ENCODE results near the gene HDAC4.

Gene HDAC4

GRCh38 chr2:239212121-239212928, 188.5 kb downstream of the HDAC4 start:
- DNase-seq (ENCODE audit: low spot score), result no peak
- in situ Hi-C loops (cut with MboI; ENCODE audit: low sequenced_read_pairs, unreplicated experiment), result no loop called here
- no peak for TF ChIP-seq CTCF (IDR thresholded peaks at IDR 0.05; ENCODE audit: borderline replicate concordance, control extremely low read depth, extremely low read depth, insufficient read depth, missing control alignments)

DNA sequence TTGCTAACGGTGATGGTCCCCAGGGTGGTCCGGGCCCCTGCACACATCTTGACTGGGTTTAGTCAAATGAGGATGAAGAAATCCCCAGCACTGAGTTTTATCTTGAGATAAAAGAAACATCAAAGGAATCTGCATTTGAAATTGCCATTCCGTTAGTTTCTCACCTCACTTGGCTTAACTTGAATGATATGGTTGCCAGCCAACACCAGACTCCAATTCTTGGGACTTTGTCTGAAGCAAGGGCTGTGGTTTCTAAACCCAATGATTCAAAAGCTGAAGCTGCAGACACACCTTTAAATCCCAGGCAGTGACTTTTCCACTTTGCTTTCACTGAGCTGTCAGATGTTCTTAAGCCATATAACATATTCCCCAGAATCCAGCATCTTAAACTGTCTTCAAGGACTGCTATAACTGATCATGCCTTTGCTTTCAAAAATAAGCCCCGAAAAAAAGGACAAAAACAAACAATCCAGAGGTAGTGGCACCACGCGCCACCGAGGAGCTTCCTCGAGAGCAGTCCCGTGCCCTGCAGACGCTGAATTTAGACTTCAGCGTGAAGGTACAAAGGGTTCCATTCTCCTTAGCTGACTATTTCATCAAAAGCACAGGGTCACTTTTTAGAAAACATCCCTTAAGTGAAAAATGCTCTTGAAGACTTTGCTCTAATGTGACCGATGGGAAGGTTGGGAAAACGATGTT, 189.3 kb downstream of the HDAC4 start:
- in situ Hi-C loops (cut with MboI; ENCODE audit: low sequenced_read_pairs, unreplicated experiment), result no loop called here
- no peak for DNase-seq (ENCODE audit: low spot score)
- no peak for TF ChIP-seq CTCF (IDR thresholded peaks at IDR 0.05; ENCODE audit: borderline replicate concordance, control extremely low read depth, extremely low read depth, insufficient read depth, missing control alignments)

DNA sequence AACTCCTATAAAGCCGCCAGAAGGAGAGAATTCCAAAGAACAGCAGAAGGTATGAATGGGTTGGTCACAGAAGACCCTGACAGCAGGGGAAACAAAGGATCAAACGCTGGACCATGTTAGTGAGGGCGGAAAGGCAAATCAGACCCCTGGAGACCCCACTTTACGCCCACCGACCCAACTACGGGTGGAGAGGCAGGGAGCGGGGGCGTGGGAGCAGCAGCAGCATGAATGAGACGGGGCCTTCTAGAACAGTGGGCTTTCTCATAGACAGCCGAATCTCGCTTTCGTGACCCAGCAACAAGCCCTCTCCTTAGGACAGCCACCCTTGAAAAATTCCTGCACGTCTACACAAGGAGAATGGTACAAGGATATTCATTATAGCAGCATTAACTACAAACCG, 191.0 kb downstream of the HDAC4 start:
- TF ChIP-seq CTCF (IDR thresholded peaks at IDR 0.05; ENCODE audit: borderline replicate concordance, control extremely low read depth, extremely low read depth, insufficient read depth, missing control alignments), result no peak
- in situ Hi-C loops (cut with MboI; ENCODE audit: low sequenced_read_pairs, unreplicated experiment), result no loop called here
- DNase-seq (ENCODE audit: low spot score), result no peak

DNA sequence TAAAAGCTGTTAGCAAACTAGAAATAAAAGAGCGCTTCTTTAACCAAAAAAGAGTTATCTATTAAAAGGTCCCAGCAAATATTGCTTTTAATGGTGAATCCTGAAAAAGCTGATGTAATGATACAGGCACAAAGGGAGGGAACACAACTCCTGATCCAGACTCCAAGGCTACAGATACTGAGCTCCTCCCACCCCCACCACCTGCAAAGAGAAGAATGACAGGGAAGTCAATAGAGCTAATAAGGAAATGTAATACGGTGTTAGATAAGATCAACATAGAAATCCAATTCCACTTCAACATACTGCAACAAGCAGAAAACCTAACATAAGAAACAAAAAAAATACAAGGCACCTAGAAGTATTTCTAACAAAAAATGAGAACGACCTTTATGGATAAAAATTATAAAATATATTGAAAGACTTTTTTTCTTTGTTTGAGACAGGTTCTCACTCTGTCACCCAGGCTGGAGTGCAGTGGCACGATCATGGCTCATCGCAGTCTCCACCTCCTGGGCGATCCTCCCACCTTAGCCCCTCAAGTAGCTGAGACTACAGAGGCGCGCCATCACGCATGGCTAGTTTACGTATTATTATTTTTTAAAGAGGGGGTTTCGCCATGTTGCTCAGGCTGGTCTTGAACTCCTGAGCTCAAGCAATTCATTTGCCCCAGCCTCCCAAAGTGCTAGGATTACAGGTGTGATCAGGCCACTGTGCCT, 192.2 kb downstream of the HDAC4 start:
- in situ Hi-C loops (cut with MboI; ENCODE audit: low sequenced_read_pairs, unreplicated experiment), result no loop called here
- no peak for DNase-seq (ENCODE audit: low spot score)
- no peak for TF ChIP-seq CTCF (IDR thresholded peaks at IDR 0.05; ENCODE audit: borderline replicate concordance, control extremely low read depth, extremely low read depth, insufficient read depth, missing control alignments)

DNA sequence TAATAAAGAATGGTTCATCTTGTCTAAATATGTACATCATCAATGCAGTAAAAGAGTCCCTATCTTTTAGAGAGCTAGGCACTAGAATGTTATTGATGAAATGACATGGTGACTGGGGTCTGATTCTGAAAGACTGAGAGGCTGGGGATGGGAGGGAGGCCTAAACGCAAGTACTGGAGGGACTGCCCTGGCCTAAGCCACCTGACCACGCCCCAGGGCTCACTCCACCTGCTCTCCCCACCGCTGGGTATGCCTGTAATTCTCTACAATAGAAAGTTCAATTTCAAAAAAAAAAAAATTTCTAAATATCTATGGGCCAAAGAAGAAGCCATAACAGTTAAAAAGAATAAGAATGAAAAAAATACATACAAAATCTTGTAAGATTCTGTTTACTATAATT, 194.0 kb downstream of the HDAC4 start:
- in situ Hi-C loops (cut with MboI; ENCODE audit: low sequenced_read_pairs, unreplicated experiment), result no loop called here
- no peak for TF ChIP-seq CTCF (IDR thresholded peaks at IDR 0.05; ENCODE audit: borderline replicate concordance, control extremely low read depth, extremely low read depth, insufficient read depth, missing control alignments)
- DNase-seq (ENCODE audit: low spot score), result no peak

DNA sequence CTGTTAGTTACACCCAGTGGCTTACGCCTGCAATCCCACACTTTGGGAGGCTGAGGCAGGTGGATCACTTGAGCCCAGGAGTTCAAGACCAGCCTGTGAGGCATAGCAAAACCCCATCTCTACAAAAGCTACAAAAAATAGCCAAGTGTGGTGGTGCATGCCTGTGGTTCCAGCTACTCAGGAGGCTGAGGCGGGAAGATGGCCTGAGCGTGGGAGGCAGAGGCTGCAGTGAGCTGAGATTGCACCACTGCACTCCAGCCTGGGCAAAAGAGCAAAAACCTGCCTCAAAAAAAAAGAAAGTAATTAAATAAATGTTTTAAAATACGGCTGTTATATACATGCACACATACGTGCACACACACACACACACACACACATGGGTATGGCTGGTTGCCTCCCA, 194.8 kb downstream of the HDAC4 start:
- in situ Hi-C loops (cut with MboI; ENCODE audit: low sequenced_read_pairs, unreplicated experiment), result no loop called here
- DNase-seq (ENCODE audit: low spot score), result no peak
- no peak for TF ChIP-seq CTCF (IDR thresholded peaks at IDR 0.05; ENCODE audit: borderline replicate concordance, control extremely low read depth, extremely low read depth, insufficient read depth, missing control alignments)

Measured in GM13976 (cell line).